ENCODE measurements around the gene CPLX4. TPM values are rescaled to one million over a fixed set of nuclear protein-coding genes. Genes with fewer than 3 reads are reported as not detected.

CPLX4 gene
- polyA plus RNA-seq: not detected
- long read RNA-seq, donor 1: 0 reads
- long read RNA-seq, donor 2: 0 reads
- long read RNA-seq, donor 3: 0 reads
- long read RNA-seq, donor 4: 0 reads
- long read RNA-seq, donor 5: 0 reads
- long read RNA-seq, donor 6: 0 reads
- long read RNA-seq, donor 7: 0 reads
- long read RNA-seq, donor 8: 0 reads
- long read RNA-seq, donor 9: 0 reads
- long read RNA-seq, donor 10: 0 reads

- no peaks in the 10 kb centered on the region for H3K9me3 ChIP-seq (ENCODE audit: control insufficient read depth in 2 of 2, insufficient read depth in 1 of 2, low read depth in 1 of 2, low read length in 1 of 2)
- H3K4me3 ChIP-seq (ENCODE audit: low read depth in 1 of 3, low read length in 3 of 3): no peak within 1 kb of the TSS
- DNase-seq (no peak), FAIRE-seq (no peak)
- H3K27me3 ChIP-seq (ENCODE audit: control insufficient read depth in 3 of 3, insufficient read depth in 3 of 3, low read length in 3 of 3): no peaks in the 10 kb centered on the region
- no peaks in the 10 kb centered on the region for H3K4me1 ChIP-seq (ENCODE audit: control insufficient read depth in 3 of 3, insufficient read depth in 2 of 3, low read depth in 1 of 3, low read length in 2 of 3)
- WGBS, 3 donors: 81 to 92% (median 85%) methylated on average over 4 of the region's 4 CpGs
- no peaks in the 10 kb centered on the region for H3K36me3 ChIP-seq (ENCODE audit: control insufficient read depth in 3 of 3, insufficient read depth in 2 of 3, low read depth in 1 of 3, low read length in 3 of 3)
- H3K27ac ChIP-seq (ENCODE audit: low read depth in 1 of 3, low read length in 2 of 3): no peak within 1 kb of the TSS
These were observed at the start of gene CPLX4 for GRCh38 chr18:59318460-59319050. Gene CPLX4, minus strand, starts transcription at chr18:59318649. Its CDS starts 187 bp downstream, at chr18:59318462.

DNA sequence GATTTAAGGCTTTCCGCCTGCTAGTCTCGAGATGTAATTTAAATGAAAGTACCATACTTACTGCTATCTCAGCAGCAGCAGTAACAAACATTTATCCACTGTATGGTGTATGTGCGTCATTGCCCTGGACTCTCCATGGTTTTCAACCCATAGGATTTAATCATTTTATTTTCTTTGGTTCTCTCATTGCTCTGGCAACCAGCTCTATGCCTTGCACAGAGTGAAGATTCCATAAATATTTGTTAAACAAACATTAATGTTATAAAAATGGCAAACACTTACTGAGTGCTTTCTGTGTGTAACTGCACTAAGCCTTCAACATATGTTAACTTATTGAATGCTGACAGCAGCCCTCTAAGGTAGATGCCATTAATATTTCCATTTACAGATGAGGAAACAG is 41.9 kb upstream of the CPLX4 start:
- Histone ChIP-seq H3K27ac (ENCODE audit: low read depth in 1 of 3, low read length in 2 of 3) (no peak overlapping the region), H3K9me3 (ENCODE audit: control insufficient read depth in 2 of 2, insufficient read depth in 1 of 2, low read depth in 1 of 2, low read length in 1 of 2) (no peaks in the 10 kb centered on the region), H3K36me3 (ENCODE audit: control insufficient read depth in 3 of 3, insufficient read depth in 2 of 3, low read depth in 1 of 3, low read length in 3 of 3) (peaks cover 0 to 1% (median 0%) of the 10 kb centered on the region in 3 donors), H3K4me3 (ENCODE audit: low read depth in 1 of 3, low read length in 3 of 3) (no peak overlapping the region), H3K27me3 (ENCODE audit: control insufficient read depth in 3 of 3, insufficient read depth in 3 of 3, low read length in 3 of 3) (peaks cover 0 to 7% (median 0%) of the 10 kb centered on the region in 3 donors), H3K4me1 (ENCODE audit: control insufficient read depth in 3 of 3, insufficient read depth in 2 of 3, low read depth in 1 of 3, low read length in 2 of 3) (peaks cover 0 to 14% (median 0%) of the 10 kb centered on the region in 3 donors)
- DNase-seq (no peak), FAIRE-seq (no peak)
- WGBS, 3 donors: 92 to 96% (median 93%) methylated on average over 3 of the region's 3 CpGs

DNA sequence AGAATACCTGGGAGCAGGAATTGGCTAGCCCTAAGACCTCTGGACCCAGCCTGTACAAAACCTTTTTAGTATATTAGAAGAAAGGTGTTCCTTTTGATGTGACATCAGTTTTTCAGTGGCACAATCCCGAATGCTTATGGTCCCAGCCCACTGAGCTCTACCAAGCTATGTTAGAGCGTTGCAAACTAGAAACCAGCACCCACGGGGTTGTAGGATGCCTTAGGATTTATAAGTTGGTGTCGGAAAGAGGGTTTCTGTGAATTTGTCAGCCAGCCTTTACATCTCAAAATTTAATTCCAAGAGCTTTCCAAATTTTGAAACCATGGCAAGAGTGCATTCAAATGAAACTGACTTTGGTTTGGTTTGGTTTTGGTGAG is 41.1 kb upstream of the CPLX4 start:
- 4 to 10% (median 10%) methylated on average over 4 of the region's 4 CpGs for WGBS, 3 donors
- peaks cover 0 to 14% (median 0%) of the 10 kb centered on the region in 3 donors for H3K4me1 ChIP-seq (ENCODE audit: control insufficient read depth in 3 of 3, insufficient read depth in 2 of 3, low read depth in 1 of 3, low read length in 2 of 3)
- peaks cover 0 to 4% (median 3%) of the 10 kb centered on the region in 3 donors for H3K36me3 ChIP-seq (ENCODE audit: control insufficient read depth in 3 of 3, insufficient read depth in 2 of 3, low read depth in 1 of 3, low read length in 3 of 3)
- H3K27me3 ChIP-seq (ENCODE audit: control insufficient read depth in 3 of 3, insufficient read depth in 3 of 3, low read length in 3 of 3): peaks cover 0 to 7% (median 0%) of the 10 kb centered on the region in 3 donors
- no peak for FAIRE-seq
- DNase-seq: no peak
- no peaks in the 10 kb centered on the region for H3K9me3 ChIP-seq (ENCODE audit: control insufficient read depth in 2 of 2, insufficient read depth in 1 of 2, low read depth in 1 of 2, low read length in 1 of 2)
- H3K4me3 ChIP-seq (ENCODE audit: low read depth in 1 of 3, low read length in 3 of 3): peak overlapping the region in 2 of 3 donors; percentile 47 to 95
- H3K27ac ChIP-seq (ENCODE audit: low read depth in 1 of 3, low read length in 2 of 3): peak overlapping the region in 1 of 3 donors; percentile 58

- H3K4me3 ChIP-seq (ENCODE audit: low read depth in 1 of 3, low read length in 3 of 3): peak within 1 kb of the TSS; percentile 85 to 95 (median 91)
- H3K27ac ChIP-seq (ENCODE audit: low read depth in 1 of 3, low read length in 2 of 3): peak within 1 kb of the TSS; percentile 89 to 92 (median 90)
- WGBS, 3 donors: 0% methylated on average over 63 to 76 of the region's 76 CpGs
- peak; percentile 91 to 97 for DNase-seq
- no peak for FAIRE-seq
- H3K27me3 ChIP-seq (ENCODE audit: control insufficient read depth in 3 of 3, insufficient read depth in 3 of 3, low read length in 3 of 3): peaks cover 0 to 7% (median 0%) of the 10 kb centered on the region in 3 donors
- H3K4me1 ChIP-seq (ENCODE audit: control insufficient read depth in 3 of 3, insufficient read depth in 2 of 3, low read depth in 1 of 3, low read length in 2 of 3): peaks cover 0 to 14% (median 0%) of the 10 kb centered on the region in 3 donors
- H3K9me3 ChIP-seq (ENCODE audit: control insufficient read depth in 2 of 2, insufficient read depth in 1 of 2, low read depth in 1 of 2, low read length in 1 of 2): no peaks in the 10 kb centered on the region
- peaks cover 0 to 4% (median 3%) of the 10 kb centered on the region in 3 donors for H3K36me3 ChIP-seq (ENCODE audit: control insufficient read depth in 3 of 3, insufficient read depth in 2 of 3, low read depth in 1 of 3, low read length in 3 of 3)
These were observed 40.5 kb upstream of the CPLX4 start, which contains the start of gene LMAN1 for GRCh38 chr18:59358712-59359575. Gene LMAN1, minus strand, starts transcription at chr18:59359265. Its CDS starts 21 bp downstream, at chr18:59359244.

GRCh38 chr18:59358414-59358711 is 39.9 kb upstream of the CPLX4 start:
- 0 to 1% (median 1%) methylated on average over 8 of the region's 8 CpGs for WGBS, 3 donors
- peaks cover 0 to 7% (median 0%) of the 10 kb centered on the region in 3 donors for H3K27me3 ChIP-seq (ENCODE audit: control insufficient read depth in 3 of 3, insufficient read depth in 3 of 3, low read length in 3 of 3)
- H3K27ac ChIP-seq (ENCODE audit: low read depth in 1 of 3, low read length in 2 of 3): peak overlapping the region; percentile 89 to 92 (median 90)
- peaks cover 0 to 4% (median 3%) of the 10 kb centered on the region in 3 donors for H3K36me3 ChIP-seq (ENCODE audit: control insufficient read depth in 3 of 3, insufficient read depth in 2 of 3, low read depth in 1 of 3, low read length in 3 of 3)
- FAIRE-seq: no peak
- H3K4me1 ChIP-seq (ENCODE audit: control insufficient read depth in 3 of 3, insufficient read depth in 2 of 3, low read depth in 1 of 3, low read length in 2 of 3): peaks cover 0 to 14% (median 0%) of the 10 kb centered on the region in 3 donors
- H3K4me3 ChIP-seq (ENCODE audit: low read depth in 1 of 3, low read length in 3 of 3): peak overlapping the region; percentile 85 to 95 (median 91)
- no peak for DNase-seq
- H3K9me3 ChIP-seq (ENCODE audit: control insufficient read depth in 2 of 2, insufficient read depth in 1 of 2, low read depth in 1 of 2, low read length in 1 of 2): no peaks in the 10 kb centered on the region

GRCh38 chr18:59357928-59358327 is 39.5 kb upstream of the CPLX4 start:
- DNase-seq: peak; percentile 76 to 84
- FAIRE-seq: no peak
- 0 to 8% (median 5%) methylated on average over 4 of the region's 4 CpGs for WGBS, 3 donors
- H3K4me3 ChIP-seq (ENCODE audit: low read depth in 1 of 3, low read length in 3 of 3): peak overlapping the region in 2 of 3 donors; percentile 91 to 95
- peaks cover 0 to 5% (median 4%) of the 10 kb centered on the region in 3 donors for H3K36me3 ChIP-seq (ENCODE audit: control insufficient read depth in 3 of 3, insufficient read depth in 2 of 3, low read depth in 1 of 3, low read length in 3 of 3)
- peak overlapping the region in 1 of 3 donors; percentile 90 for H3K27ac ChIP-seq (ENCODE audit: low read depth in 1 of 3, low read length in 2 of 3)
- peaks cover 0 to 14% (median 0%) of the 10 kb centered on the region in 3 donors for H3K4me1 ChIP-seq (ENCODE audit: control insufficient read depth in 3 of 3, insufficient read depth in 2 of 3, low read depth in 1 of 3, low read length in 2 of 3)
- H3K9me3 ChIP-seq (ENCODE audit: control insufficient read depth in 2 of 2, insufficient read depth in 1 of 2, low read depth in 1 of 2, low read length in 1 of 2): no peaks in the 10 kb centered on the region
- H3K27me3 ChIP-seq (ENCODE audit: control insufficient read depth in 3 of 3, insufficient read depth in 3 of 3, low read length in 3 of 3): peaks cover 0 to 7% (median 0%) of the 10 kb centered on the region in 3 donors

- DNase-seq (no peak), FAIRE-seq (no peak)
- no peaks in the 10 kb centered on the region for H3K27me3 ChIP-seq (ENCODE audit: control insufficient read depth in 3 of 3, insufficient read depth in 3 of 3, low read length in 3 of 3)
- no peaks in the 10 kb centered on the region for H3K9me3 ChIP-seq (ENCODE audit: control insufficient read depth in 2 of 2, insufficient read depth in 1 of 2, low read depth in 1 of 2, low read length in 1 of 2)
- WGBS, 3 donors: 88 to 96% (median 94%) methylated on average over 2 of the region's 2 CpGs
- H3K36me3 ChIP-seq (ENCODE audit: control insufficient read depth in 3 of 3, insufficient read depth in 2 of 3, low read depth in 1 of 3, low read length in 3 of 3): peaks cover 4 to 16% (median 12%) of the 10 kb centered on the region in 3 donors
- H3K4me1 ChIP-seq (ENCODE audit: control insufficient read depth in 3 of 3, insufficient read depth in 2 of 3, low read depth in 1 of 3, low read length in 2 of 3): peaks cover 0 to 12% (median 0%) of the 10 kb centered on the region in 3 donors
- no peak overlapping the region for H3K4me3 ChIP-seq (ENCODE audit: low read depth in 1 of 3, low read length in 3 of 3)
- no peak overlapping the region for H3K27ac ChIP-seq (ENCODE audit: low read depth in 1 of 3, low read length in 2 of 3)
These were observed 36.3 kb upstream of the CPLX4 start for GRCh38 chr18:59354731-59355130.

DNA sequence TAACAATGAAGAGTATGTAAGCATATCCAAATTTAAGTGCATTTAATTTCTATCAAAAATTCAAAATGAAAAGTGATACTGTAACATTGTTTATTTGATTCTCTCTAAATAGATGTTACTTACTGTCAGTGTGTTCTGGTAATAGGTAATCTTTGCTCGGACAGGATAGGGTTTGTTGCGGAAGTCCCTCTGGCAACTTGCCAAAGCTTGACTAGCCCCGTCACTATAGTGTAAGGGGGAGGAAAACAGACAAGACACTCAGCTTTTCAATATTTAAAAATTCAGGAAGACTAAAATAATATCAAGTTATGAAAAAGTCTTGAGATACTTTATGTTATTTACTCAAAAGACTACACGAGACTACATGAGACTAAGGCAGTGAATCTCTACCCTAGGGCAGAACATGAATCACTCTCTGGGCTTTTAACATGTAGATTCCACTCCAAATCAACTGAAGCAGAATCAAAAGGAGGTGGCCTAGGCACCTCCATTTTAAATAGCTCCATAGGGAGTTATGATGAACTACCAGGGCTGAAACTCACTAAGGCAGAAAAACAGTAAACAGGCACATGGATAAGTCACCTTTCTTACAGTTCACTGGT is 34.7 kb upstream of the CPLX4 start:
- H3K27me3 ChIP-seq (ENCODE audit: control insufficient read depth in 3 of 3, insufficient read depth in 3 of 3, low read length in 3 of 3): no peaks in the 10 kb centered on the region
- FAIRE-seq: no peak
- peaks cover 9 to 17% (median 15%) of the 10 kb centered on the region in 3 donors for H3K36me3 ChIP-seq (ENCODE audit: control insufficient read depth in 3 of 3, insufficient read depth in 2 of 3, low read depth in 1 of 3, low read length in 3 of 3)
- peaks cover 0 to 9% (median 0%) of the 10 kb centered on the region in 3 donors for H3K4me1 ChIP-seq (ENCODE audit: control insufficient read depth in 3 of 3, insufficient read depth in 2 of 3, low read depth in 1 of 3, low read length in 2 of 3)
- DNase-seq: no peak
- no peaks in the 10 kb centered on the region for H3K9me3 ChIP-seq (ENCODE audit: control insufficient read depth in 2 of 2, insufficient read depth in 1 of 2, low read depth in 1 of 2, low read length in 1 of 2)
- no peak overlapping the region for H3K4me3 ChIP-seq (ENCODE audit: low read depth in 1 of 3, low read length in 3 of 3)
- 80 to 86% (median 81%) methylated on average over 4 of the region's 4 CpGs for WGBS, 3 donors
- no peak overlapping the region for H3K27ac ChIP-seq (ENCODE audit: low read depth in 1 of 3, low read length in 2 of 3)

Data from small intestine (tissue), 16 donors.